Measurements from ENCODE around the gene U2AF2.

Gene U2AF2

GRCh38 chr19:55633861-55634260 is 21.0 kb upstream of the U2AF2 start:
- H3K4me3 Mint-ChIP-seq: no peak overlapping the region
- H3K36me3 Mint-ChIP-seq (ENCODE audit: low read depth): peaks cover 30% of the 10 kb centered on the region
- H3K4me1 Mint-ChIP-seq (ENCODE audit: low read depth): peaks cover 51% of the 10 kb centered on the region
- no peaks in the 10 kb centered on the region for H3K9me3 Mint-ChIP-seq
- H3K27me3 Mint-ChIP-seq: no peaks in the 10 kb centered on the region
- peak overlapping the region; percentile 99 for H3K27ac Mint-ChIP-seq

- peak overlapping the region; percentile 99 for H3K27ac Mint-ChIP-seq
- no peaks in the 10 kb centered on the region for H3K9me3 Mint-ChIP-seq
- peaks cover 65% of the 10 kb centered on the region for H3K4me1 Mint-ChIP-seq (ENCODE audit: low read depth)
- no peaks in the 10 kb centered on the region for H3K27me3 Mint-ChIP-seq
- H3K4me3 Mint-ChIP-seq: peak overlapping the region; percentile 96
- H3K36me3 Mint-ChIP-seq (ENCODE audit: low read depth): peaks cover 43% of the 10 kb centered on the region
These were observed 19.5 kb upstream of the U2AF2 start for GRCh38 chr19:55635334-55635717.

- H3K27ac Mint-ChIP-seq: peak overlapping the region; percentile 99
- H3K9me3 Mint-ChIP-seq: no peaks in the 10 kb centered on the region
- peaks cover 68% of the 10 kb centered on the region for H3K4me1 Mint-ChIP-seq (ENCODE audit: low read depth)
- peak overlapping the region; percentile 96 for H3K4me3 Mint-ChIP-seq
- no peaks in the 10 kb centered on the region for H3K27me3 Mint-ChIP-seq
- peaks cover 46% of the 10 kb centered on the region for H3K36me3 Mint-ChIP-seq (ENCODE audit: low read depth)
These were observed 18.9 kb upstream of the U2AF2 start for GRCh38 chr19:55635856-55636440.

- Mint-ChIP-seq H3K27ac (peak overlapping the region; percentile 99), H3K4me3 (peak overlapping the region; percentile 96), H3K4me1 (ENCODE audit: low read depth) (peaks cover 68% of the 10 kb centered on the region), H3K27me3 (no peaks in the 10 kb centered on the region), H3K36me3 (ENCODE audit: low read depth) (peaks cover 49% of the 10 kb centered on the region), H3K9me3 (no peaks in the 10 kb centered on the region)
These were observed 18.1 kb upstream of the U2AF2 start for GRCh38 chr19:55636723-55637122.

GRCh38 chr19:55637534-55637933 is 17.3 kb upstream of the U2AF2 start:
- H3K27me3 Mint-ChIP-seq: no peaks in the 10 kb centered on the region
- H3K9me3 Mint-ChIP-seq: no peaks in the 10 kb centered on the region
- H3K4me3 Mint-ChIP-seq: peak overlapping the region; percentile 27
- H3K4me1 Mint-ChIP-seq (ENCODE audit: low read depth): peaks cover 67% of the 10 kb centered on the region
- peaks cover 54% of the 10 kb centered on the region for H3K36me3 Mint-ChIP-seq (ENCODE audit: low read depth)
- peak overlapping the region; percentile 99 for H3K27ac Mint-ChIP-seq

GRCh38 chr19:55638864-55639359 is 15.9 kb upstream of the U2AF2 start:
- H3K27me3 Mint-ChIP-seq: no peaks in the 10 kb centered on the region
- peaks cover 61% of the 10 kb centered on the region for H3K36me3 Mint-ChIP-seq (ENCODE audit: low read depth)
- H3K4me3 Mint-ChIP-seq: peak overlapping the region; percentile 84
- H3K4me1 Mint-ChIP-seq (ENCODE audit: low read depth): peaks cover 76% of the 10 kb centered on the region
- H3K9me3 Mint-ChIP-seq: no peaks in the 10 kb centered on the region
- H3K27ac Mint-ChIP-seq: peak overlapping the region; percentile 42

- H3K36me3 Mint-ChIP-seq (ENCODE audit: low read depth): peaks cover 66% of the 10 kb centered on the region
- H3K4me3 Mint-ChIP-seq: peak overlapping the region; percentile 84
- no peaks in the 10 kb centered on the region for H3K9me3 Mint-ChIP-seq
- peak overlapping the region; percentile 95 for H3K27ac Mint-ChIP-seq
- H3K27me3 Mint-ChIP-seq: no peaks in the 10 kb centered on the region
- H3K4me1 Mint-ChIP-seq (ENCODE audit: low read depth): peaks cover 79% of the 10 kb centered on the region
These were observed 14.7 kb upstream of the U2AF2 start for GRCh38 chr19:55640043-55640576.

GRCh38 chr19:55640577-55641425 is 14.0 kb upstream of the U2AF2 start, which contains the start of gene ZNF580:
ZNF580 (plus strand) TSS chr19:55641002; CDS start chr19:55642509, 1,507 bp downstream.
- peak within 1 kb of the TSS; percentile 98 for H3K4me3 Mint-ChIP-seq
- H3K36me3 Mint-ChIP-seq (ENCODE audit: low read depth): peaks cover 66% of the 10 kb centered on the region
- H3K27ac Mint-ChIP-seq: peak within 1 kb of the TSS; percentile 98
- H3K9me3 Mint-ChIP-seq: no peaks in the 10 kb centered on the region
- peaks cover 81% of the 10 kb centered on the region for H3K4me1 Mint-ChIP-seq (ENCODE audit: low read depth)
- H3K27me3 Mint-ChIP-seq: no peaks in the 10 kb centered on the region

- Mint-ChIP-seq H3K4me3 (peak overlapping the region; percentile 98), H3K27me3 (no peaks in the 10 kb centered on the region), H3K9me3 (no peaks in the 10 kb centered on the region), H3K4me1 (ENCODE audit: low read depth) (peaks cover 77% of the 10 kb centered on the region), H3K27ac (peak overlapping the region; percentile 98), H3K36me3 (ENCODE audit: low read depth) (peaks cover 58% of the 10 kb centered on the region)
These were observed 13.2 kb upstream of the U2AF2 start for GRCh38 chr19:55641426-55642152.

GRCh38 chr19:55642153-55643002 is 12.5 kb upstream of the U2AF2 start:
- H3K4me1 Mint-ChIP-seq (ENCODE audit: low read depth): peaks cover 76% of the 10 kb centered on the region
- no peaks in the 10 kb centered on the region for H3K27me3 Mint-ChIP-seq
- no peaks in the 10 kb centered on the region for H3K9me3 Mint-ChIP-seq
- H3K36me3 Mint-ChIP-seq (ENCODE audit: low read depth): peaks cover 65% of the 10 kb centered on the region
- peak overlapping the region; percentile 98 for H3K27ac Mint-ChIP-seq
- H3K4me3 Mint-ChIP-seq: peak overlapping the region; percentile 98

- peak within 1 kb of the TSS; percentile 98 for H3K4me3 Mint-ChIP-seq
- H3K36me3 Mint-ChIP-seq (ENCODE audit: low read depth): peaks cover 59% of the 10 kb centered on the region
- H3K27me3 Mint-ChIP-seq: no peaks in the 10 kb centered on the region
- peak within 1 kb of the TSS; percentile 98 for H3K27ac Mint-ChIP-seq
- H3K9me3 Mint-ChIP-seq: no peaks in the 10 kb centered on the region
- H3K4me1 Mint-ChIP-seq (ENCODE audit: low read depth): peaks cover 73% of the 10 kb centered on the region
These were observed 11.6 kb upstream of the U2AF2 start, which contains the start of gene ZNF581 for GRCh38 chr19:55643003-55643886. ZNF581 (plus strand) TSS chr19:55643649; CDS start chr19:55644572, 923 bp downstream.

- H3K27me3 Mint-ChIP-seq: no peaks in the 10 kb centered on the region
- peaks cover 72% of the 10 kb centered on the region for H3K4me1 Mint-ChIP-seq (ENCODE audit: low read depth)
- H3K4me3 Mint-ChIP-seq: peak overlapping the region; percentile 98
- peak overlapping the region; percentile 95 for H3K27ac Mint-ChIP-seq
- H3K9me3 Mint-ChIP-seq: no peaks in the 10 kb centered on the region
- H3K36me3 Mint-ChIP-seq (ENCODE audit: low read depth): peaks cover 55% of the 10 kb centered on the region
These were observed 11.0 kb upstream of the U2AF2 start for GRCh38 chr19:55643887-55644176.

GRCh38 chr19:55644191-55644833 is 10.5 kb upstream of the U2AF2 start:
- peak overlapping the region; percentile 95 for H3K27ac Mint-ChIP-seq
- peaks cover 50% of the 10 kb centered on the region for H3K36me3 Mint-ChIP-seq (ENCODE audit: low read depth)
- H3K9me3 Mint-ChIP-seq: no peaks in the 10 kb centered on the region
- H3K27me3 Mint-ChIP-seq: no peaks in the 10 kb centered on the region
- peak overlapping the region; percentile 98 for H3K4me3 Mint-ChIP-seq
- H3K4me1 Mint-ChIP-seq (ENCODE audit: low read depth): peaks cover 72% of the 10 kb centered on the region
